Loucy (cell line): ENCODE data around the gene RBFA.

ENCODE experiments used
- H2AFZ ChIP-seq: fragments of 200-600 bp; sonication (generic); 2 replicates; pipeline ENCODE4 v1.6.0; 2016; ENCODE audit warnings: antibody characterized with exemption, mild to moderate bottlenecking, low read length, moderate library complexity
- H3F3A ChIP-seq: fragments of 200-600 bp; 2 replicates; pipeline ENCODE4 v1.6.0; 2016; ENCODE audit warnings: antibody characterized with exemption, low read depth, mild to moderate bottlenecking
- H3K27me3 ChIP-seq: fragments of 200-600 bp; sonication (generic); 2 replicates; pipeline ENCODE4 v1.6.1; 2014; ENCODE audit warnings: low read length, mild to moderate bottlenecking; ENCODE audit not compliant: insufficient read depth, poor library complexity, severe bottlenecking
- H3K36me3 ChIP-seq: fragments of 200-600 bp; sonication (generic); 2 replicates; pipeline ENCODE4 v1.6.1; 2016; ENCODE audit warnings: low read length; ENCODE audit not compliant: insufficient read depth
- H3K4me1 ChIP-seq: fragments of 200-600 bp; sonication (generic); 2 replicates; pipeline ENCODE4 v1.5.1; 2014; ENCODE audit warnings: low read length, mild to moderate bottlenecking; ENCODE audit not compliant: insufficient read depth, poor library complexity, severe bottlenecking
- H3K4me2 ChIP-seq: fragments of 200-600 bp; sonication (generic); 2 replicates; pipeline ENCODE4 v1.6.0; 2014; ENCODE audit warnings: antibody characterized with exemption, low read length, low read depth, mild to moderate bottlenecking; ENCODE audit not compliant: poor library complexity, severe bottlenecking
- H3K4me3 ChIP-seq: fragments of 200-600 bp; sonication (generic); 2 replicates; pipeline ENCODE4 v1.5.1; 2014; ENCODE audit warnings: low read length, mild to moderate bottlenecking, mixed read lengths; ENCODE audit not compliant: poor library complexity, severe bottlenecking
- H3K79me2 ChIP-seq: fragments of 200-600 bp; sonication (generic); 2 replicates; pipeline ENCODE4 v1.6.1; 2014; ENCODE audit warnings: low read length; ENCODE audit not compliant: insufficient read depth
- H3K9ac ChIP-seq: fragments of 200-600 bp; sonication (generic); 2 replicates; pipeline ENCODE4 v1.6.0; 2014; ENCODE audit warnings: mild to moderate bottlenecking, low read depth, low read length, moderate library complexity; ENCODE audit not compliant: poor library complexity, severe bottlenecking
- H3K9me2 ChIP-seq: fragments of 200-600 bp; sonication (generic); replicated peaks from 2 replicates; pipeline ENCODE4 v1.6.1; 2016; ENCODE audit warnings: low read depth, low read length, mixed read lengths
- H3K9me3 ChIP-seq: fragments of 200-600 bp; sonication (generic); 2 replicates; pipeline ENCODE4 v1.6.1; 2014; ENCODE audit warnings: mild to moderate bottlenecking, antibody characterized with exemption, low read length, low read depth; ENCODE audit not compliant: insufficient read depth
- H4K20me1 ChIP-seq: fragments of 200-600 bp; sonication (generic); 2 replicates; pipeline ENCODE4 v1.6.0; 2014; ENCODE audit warnings: antibody characterized with exemption, low read length, mild to moderate bottlenecking; ENCODE audit not compliant: insufficient read depth, poor library complexity, severe bottlenecking
- EZH2phosphoT487 ChIP-seq: fragments of 200-600 bp; IDR thresholded peaks from 2 replicates; pipeline ENCODE4 v1.6.1; 2018; ENCODE audit warnings: antibody characterized with exemption, mild to moderate bottlenecking, moderate library complexity, borderline replicate concordance
- TF ChIP-seq, protein P1 (sequence below): fragments of 200-600 bp; sonication (generic); conservative IDR thresholded peaks from 2 replicates; pipeline ENCODE4 v1.5.1; 2014; ENCODE audit warnings: mild to moderate bottlenecking, antibody characterized with exemption, low read length

The RBFA gene

DNA sequence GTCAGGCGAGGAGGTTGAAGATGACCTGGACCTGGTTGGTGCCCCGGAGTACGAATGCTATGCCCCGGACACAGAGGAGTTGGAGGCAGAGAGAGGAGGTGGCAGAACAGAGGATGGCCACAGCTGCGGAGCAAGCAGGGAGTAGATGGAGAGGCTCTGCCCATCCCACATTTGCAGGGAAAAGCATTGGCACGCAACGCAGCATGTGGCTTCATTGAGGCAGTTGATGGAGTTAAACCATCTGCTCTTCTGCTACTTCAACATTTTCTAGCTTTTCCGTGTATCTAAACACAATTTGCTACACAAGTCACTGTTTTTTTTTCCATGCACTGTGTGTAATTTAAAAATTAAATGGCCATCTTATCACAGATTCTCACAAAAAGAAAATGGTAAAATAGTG is 11.8 kb downstream of the RBFA start:
- no peak overlapping the region for H3K9ac ChIP-seq
- H3K9me3 ChIP-seq: no peaks in the 10 kb centered on the region
- H3K4me1 ChIP-seq: peaks cover 9% of the 10 kb centered on the region
- H3F3A ChIP-seq: no peaks in the 10 kb centered on the region
- no peak overlapping the region for H2AFZ ChIP-seq
- no peak overlapping the region for H3K4me3 ChIP-seq
- H3K9me2 ChIP-seq: no peaks in the 10 kb centered on the region
- H3K4me2 ChIP-seq: no peak overlapping the region
- H3K79me2 ChIP-seq: no peaks in the 10 kb centered on the region
- H3K27me3 ChIP-seq: no peaks in the 10 kb centered on the region
- no peaks in the 10 kb centered on the region for H4K20me1 ChIP-seq
- 0 out of 2 replicates have a peak, but pooled peaks cover 8% of the 10 kb centered on the region for H3K36me3 ChIP-seq
- TF ChIP-seq EZH2phosphoT487: no peak
- TF ChIP-seq, protein P1, sequence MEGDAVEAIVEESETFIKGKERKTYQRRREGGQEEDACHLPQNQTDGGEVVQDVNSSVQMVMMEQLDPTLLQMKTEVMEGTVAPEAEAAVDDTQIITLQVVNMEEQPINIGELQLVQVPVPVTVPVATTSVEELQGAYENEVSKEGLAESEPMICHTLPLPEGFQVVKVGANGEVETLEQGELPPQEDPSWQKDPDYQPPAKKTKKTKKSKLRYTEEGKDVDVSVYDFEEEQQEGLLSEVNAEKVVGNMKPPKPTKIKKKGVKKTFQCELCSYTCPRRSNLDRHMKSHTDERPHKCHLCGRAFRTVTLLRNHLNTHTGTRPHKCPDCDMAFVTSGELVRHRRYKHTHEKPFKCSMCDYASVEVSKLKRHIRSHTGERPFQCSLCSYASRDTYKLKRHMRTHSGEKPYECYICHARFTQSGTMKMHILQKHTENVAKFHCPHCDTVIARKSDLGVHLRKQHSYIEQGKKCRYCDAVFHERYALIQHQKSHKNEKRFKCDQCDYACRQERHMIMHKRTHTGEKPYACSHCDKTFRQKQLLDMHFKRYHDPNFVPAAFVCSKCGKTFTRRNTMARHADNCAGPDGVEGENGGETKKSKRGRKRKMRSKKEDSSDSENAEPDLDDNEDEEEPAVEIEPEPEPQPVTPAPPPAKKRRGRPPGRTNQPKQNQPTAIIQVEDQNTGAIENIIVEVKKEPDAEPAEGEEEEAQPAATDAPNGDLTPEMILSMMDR: no peak

- H2AFZ ChIP-seq: no peak overlapping the region
- TF ChIP-seq, protein P1: no peak
- no peak for TF ChIP-seq EZH2phosphoT487
- H3K36me3 ChIP-seq: 0 out of 2 replicates have a peak, but pooled peaks cover 8% of the 10 kb centered on the region
- H3K9ac ChIP-seq: no peak overlapping the region
- peaks cover 9% of the 10 kb centered on the region for H3K4me1 ChIP-seq
- H3K9me3 ChIP-seq: no peaks in the 10 kb centered on the region
- H3K4me3 ChIP-seq: no peak overlapping the region
- H4K20me1 ChIP-seq: no peaks in the 10 kb centered on the region
- H3K4me2 ChIP-seq: no peak overlapping the region
- H3K9me2 ChIP-seq: no peaks in the 10 kb centered on the region
- no peaks in the 10 kb centered on the region for H3F3A ChIP-seq
- H3K27me3 ChIP-seq: no peaks in the 10 kb centered on the region
- no peaks in the 10 kb centered on the region for H3K79me2 ChIP-seq
Observed at GRCh38 chr18:80046431-80046830, 12.2 kb downstream of the RBFA start.

DNA sequence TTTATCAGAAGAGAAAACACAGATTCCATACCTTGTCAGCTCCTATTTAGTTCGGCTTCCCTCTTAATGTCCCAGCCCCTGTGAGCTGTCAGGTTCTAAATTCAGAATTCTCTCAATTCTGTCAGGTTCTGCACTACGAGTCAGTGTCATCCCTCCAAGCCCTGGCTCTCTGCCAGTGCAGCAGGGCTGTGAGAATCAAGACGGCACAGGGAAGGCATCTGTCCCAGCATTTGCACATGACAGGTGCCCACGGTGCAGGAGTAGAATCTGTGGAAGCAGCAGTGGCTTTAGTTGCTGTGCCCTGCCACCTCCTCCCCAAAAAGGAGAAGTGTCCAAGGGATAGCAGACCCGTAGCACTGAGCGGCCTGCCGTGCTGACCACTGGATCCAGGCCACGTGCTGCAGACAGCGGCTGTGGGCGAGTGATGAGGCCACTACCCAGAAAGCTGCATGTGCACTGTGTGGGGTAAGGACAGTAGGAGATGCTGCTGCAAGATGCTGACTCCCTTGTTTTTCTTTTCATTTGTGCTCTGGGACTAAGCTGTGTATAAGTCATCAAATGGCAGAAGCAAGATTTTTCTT is 12.8 kb downstream of the RBFA start:
- no peak overlapping the region for H2AFZ ChIP-seq
- no peaks in the 10 kb centered on the region for H3F3A ChIP-seq
- H4K20me1 ChIP-seq: no peaks in the 10 kb centered on the region
- H3K9me3 ChIP-seq: peaks cover 3% of the 10 kb centered on the region; the same call in 1 of the 2 replicates
- H3K9me2 ChIP-seq: no peaks in the 10 kb centered on the region
- H3K9ac ChIP-seq: no peak overlapping the region
- no peaks in the 10 kb centered on the region for H3K27me3 ChIP-seq
- peaks cover 9% of the 10 kb centered on the region for H3K4me1 ChIP-seq
- no peak overlapping the region for H3K4me2 ChIP-seq
- no peak overlapping the region for H3K4me3 ChIP-seq
- no peak for TF ChIP-seq EZH2phosphoT487
- TF ChIP-seq, protein P1: no peak
- H3K36me3 ChIP-seq: 0 out of 2 replicates have a peak, but pooled peaks cover 8% of the 10 kb centered on the region
- no peaks in the 10 kb centered on the region for H3K79me2 ChIP-seq
